ENCODE data around the gene TLCD1.
A peak's percentile ranks its signal among the peaks of the same experiment; 100 is the strongest.

The TLCD1 gene

GRCh38 chr17:28726226-28726626 lies at the start of gene TLCD1:
Gene TLCD1 (minus strand): TSS chr17:28726233. CDS start chr17:28726097, 136 bp downstream.
- DNase-seq: peak; percentile 83

DNA sequence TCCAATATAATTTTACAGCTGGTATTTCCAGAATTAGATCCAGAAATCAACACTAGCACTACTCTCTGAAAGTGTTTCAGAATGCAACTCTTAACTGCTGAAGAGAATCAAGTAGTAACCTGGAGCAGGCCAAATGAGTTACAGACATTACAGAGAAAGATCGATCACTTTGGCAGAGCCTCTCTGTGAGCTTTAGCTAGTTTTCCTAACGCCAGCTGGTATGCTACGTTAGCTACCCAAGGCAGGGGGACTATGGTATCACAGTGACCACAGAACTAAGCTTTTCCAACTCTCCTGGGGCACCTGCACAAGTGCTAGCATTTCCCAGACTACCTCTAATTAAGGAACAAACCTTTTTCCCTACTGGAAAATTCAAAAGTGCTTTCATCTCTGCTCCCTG lies 48.2 kb upstream of the TLCD1 start:
- DNase-seq: no peak

- DNase-seq: no peak
Observed at GRCh38 chr17:28773736-28774135, 47.7 kb upstream of the TLCD1 start.

GRCh38 chr17:28765038-28765437 lies 39.0 kb upstream of the TLCD1 start:
- DNase-seq: no peak

DNA sequence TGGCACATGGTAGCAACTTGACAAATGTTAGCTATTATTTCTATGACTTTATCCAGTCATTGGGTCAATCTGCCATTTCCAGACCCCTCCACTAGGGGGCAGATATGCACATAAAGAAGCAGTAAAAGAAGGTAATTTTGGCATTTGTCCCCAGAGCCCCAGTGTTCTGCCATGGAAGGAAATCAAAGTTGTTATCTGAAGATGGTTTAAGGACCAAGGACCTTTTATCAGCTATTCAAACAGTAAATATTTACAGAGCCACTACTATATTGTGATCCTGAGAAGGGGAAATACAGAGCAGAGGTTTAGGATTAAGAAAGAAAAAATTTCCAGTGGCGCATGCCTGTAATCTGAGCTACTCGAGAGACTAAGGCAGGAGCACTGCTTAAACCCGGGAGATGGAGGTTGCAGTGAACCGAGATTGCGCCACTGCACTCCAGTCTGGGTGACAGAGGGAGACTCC lies 37.8 kb upstream of the TLCD1 start:
- peak; percentile 75 for DNase-seq

DNA sequence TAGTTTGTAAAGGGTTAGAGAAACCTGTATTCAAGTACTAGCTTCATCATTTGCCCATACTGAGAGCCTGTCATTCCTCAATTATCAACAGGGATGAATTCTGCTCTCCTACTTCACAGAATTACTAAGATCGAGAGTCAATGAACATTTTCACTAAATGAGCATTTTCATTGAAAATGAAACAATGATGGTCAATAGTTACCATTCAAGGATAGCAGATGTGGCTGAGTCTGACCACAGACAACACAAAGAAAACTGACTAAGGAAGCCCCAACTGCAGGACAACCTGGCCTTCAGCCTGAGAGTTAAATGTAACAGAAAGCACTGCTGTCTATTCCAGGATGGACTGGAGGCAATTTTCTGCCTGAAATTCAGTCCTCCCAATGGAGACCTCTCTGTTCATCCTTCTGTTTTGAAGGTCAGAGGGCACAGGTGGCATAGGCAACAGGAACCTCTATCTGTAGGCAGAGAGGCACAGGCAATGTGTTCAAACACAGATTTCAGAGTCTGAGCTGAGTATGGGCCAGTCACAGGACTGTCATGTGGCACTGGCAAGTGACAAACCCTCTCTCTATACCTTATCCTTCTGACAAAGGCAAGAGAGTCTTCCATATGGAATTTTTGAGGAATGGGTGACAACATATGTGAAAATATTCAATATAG lies 37.2 kb upstream of the TLCD1 start:
- no peak for DNase-seq

DNA sequence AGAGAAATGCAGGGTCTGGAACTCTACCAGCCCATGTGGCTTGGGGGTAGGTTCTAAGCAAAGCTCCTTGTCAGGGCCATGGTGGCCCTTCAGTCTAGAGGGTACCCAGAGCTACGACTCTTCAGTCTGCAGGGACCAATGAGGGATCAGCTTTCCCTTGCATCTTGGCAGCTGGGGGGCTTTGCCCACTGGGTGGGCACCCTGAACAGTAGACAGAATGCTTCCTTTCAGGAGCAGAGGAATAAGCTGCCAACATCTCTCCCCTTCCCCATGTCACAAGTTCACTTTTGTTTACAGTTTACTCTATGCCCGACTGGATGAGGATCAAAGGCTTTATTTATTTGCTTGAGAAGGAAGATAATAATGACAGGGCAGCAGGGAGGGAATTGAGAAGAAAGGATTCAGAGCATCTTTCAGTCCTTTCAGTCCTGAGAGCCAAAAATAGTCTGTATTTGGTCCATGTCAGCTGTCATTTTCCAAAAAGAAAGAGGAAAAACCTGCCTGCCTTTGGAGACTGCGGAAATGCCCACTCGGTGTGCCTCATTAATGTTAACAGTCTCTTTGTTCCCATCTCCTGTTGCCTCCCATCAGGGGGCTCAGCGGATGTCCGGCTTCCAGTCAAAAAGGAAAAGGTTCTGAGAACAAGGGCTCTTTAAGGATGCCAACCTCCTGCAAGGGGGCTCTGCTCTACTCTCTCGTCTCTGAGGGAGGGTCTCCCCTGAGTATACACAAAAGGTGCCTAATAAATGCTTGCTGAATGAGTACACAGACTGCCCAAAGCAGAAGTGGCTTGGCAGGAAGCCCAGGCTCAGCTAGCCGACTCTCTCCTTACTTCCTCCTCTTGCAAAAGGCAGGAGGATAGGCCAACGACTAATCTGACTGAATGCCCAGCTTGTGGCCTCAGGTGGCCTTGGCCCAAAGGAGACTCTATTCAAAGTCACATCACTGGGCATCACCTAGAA lies 34.8 kb upstream of the TLCD1 start:
- no peak for DNase-seq

GRCh38 chr17:28759256-28759865 lies 33.3 kb upstream of the TLCD1 start:
- no peak for DNase-seq

- no peak for DNase-seq
Observed at GRCh38 chr17:28758411-28759121, 32.5 kb upstream of the TLCD1 start.

GRCh38 chr17:28756049-28756804 lies 30.2 kb upstream of the TLCD1 start:
- DNase-seq: no peak

GRCh38 chr17:28755486-28755885 lies 29.5 kb upstream of the TLCD1 start:
- no peak for DNase-seq

GRCh38 chr17:28751600-28752366 lies 25.8 kb upstream of the TLCD1 start:
- no peak for DNase-seq

- DNase-seq: peak; percentile 89
Observed at GRCh38 chr17:28750178-28751047, 24.4 kb upstream of the TLCD1 start.

DNA sequence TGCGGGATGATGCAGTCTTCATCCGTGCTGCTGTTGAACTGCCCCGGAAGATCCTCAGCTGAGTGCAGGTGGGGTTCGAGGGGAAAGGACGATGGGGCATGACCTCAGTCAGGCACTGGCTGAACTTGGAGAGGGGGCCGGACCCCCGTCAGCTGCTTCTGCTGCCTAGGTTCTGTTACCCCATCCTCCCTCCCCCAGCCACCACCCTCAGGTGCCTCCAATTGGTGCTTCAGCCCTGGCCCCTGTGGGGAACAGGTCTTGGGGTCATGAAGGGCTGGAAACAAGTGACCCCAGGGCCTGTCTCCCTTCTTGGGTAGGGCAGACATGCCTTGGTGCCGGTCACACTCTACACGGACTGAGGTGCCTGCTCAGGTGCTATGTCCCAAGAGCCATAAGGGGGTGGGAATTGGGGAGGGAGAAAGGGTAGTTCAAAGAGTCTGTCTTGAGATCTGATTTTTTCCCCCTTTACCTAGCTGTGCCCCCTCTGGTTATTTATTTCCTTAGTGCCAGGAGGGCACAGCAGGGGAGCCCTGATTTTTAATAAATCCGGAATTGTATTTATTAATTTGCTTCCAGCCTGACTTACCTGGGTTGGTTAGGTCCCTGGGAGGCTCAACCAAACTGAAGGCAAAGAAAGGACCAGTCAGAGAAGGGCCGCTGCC lies 23.6 kb upstream of the TLCD1 start:
- no peak for DNase-seq

DNA sequence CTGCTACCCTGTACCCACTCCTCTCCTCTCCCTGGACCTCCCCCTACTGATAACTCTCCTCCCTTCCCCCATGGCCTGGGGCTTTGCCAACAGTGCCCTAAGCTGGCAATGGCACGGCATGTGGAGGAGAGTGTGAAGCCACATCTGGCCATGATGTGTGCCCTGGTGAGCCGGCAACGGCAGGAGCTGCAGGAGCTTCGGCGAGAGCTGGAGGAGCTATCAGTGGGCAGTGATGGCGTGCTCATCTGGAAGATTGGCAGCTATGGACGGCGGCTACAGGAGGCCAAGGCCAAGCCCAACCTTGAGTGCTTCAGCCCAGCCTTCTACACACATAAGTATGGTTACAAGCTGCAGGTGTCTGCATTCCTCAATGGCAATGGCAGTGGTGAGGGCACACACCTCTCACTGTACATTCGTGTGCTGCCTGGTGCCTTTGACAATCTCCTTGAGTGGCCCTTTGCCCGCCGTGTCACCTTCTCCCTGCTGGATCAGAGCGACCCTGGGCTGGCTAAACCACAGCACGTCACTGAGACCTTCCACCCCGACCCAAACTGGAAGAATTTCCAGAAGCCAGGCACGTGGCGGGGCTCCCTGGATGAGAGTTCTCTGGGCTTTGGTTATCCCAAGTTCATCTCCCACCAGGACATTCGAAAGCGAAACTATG lies 23.0 kb upstream of the TLCD1 start:
- DNase-seq: no peak

GRCh38 chr17:28747801-28748750 lies 22.0 kb upstream of the TLCD1 start:
- DNase-seq: no peak

DNA sequence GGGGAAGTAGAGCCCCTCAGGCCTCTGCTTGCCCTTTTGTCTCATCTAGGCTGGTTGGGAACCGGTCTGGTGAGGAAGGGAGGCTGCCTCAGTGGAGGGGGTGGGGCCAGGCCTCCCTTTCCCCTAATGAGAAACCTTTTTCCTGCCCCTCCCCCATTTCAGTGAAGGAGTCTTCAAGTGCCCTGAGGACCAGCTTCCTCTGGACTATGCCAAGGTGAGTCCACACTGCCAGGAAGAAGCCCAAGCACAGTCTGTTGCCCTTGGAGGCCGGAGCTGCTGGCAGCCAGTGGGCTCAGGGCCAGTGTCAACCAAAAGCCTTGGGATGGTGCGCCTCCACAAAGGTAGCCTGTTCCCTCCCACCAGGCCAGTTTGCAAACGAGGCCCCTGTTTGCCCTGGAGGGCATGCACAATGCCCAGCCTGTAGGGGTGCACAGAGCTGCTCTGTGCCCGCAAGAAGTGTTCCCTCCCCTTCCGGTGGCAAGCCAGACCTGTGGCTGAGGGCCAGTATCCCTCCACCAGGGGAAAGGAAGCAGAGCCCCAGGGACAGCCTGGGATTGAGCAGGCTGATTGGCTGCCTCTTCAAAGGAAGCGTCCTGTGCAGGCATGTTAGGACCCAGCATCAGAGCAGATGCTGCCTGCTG lies 21.1 kb upstream of the TLCD1 start:
- no peak for DNase-seq
